Chondrocyte (in vitro differentiated cells): ENCODE measurements around the gene LIPC. TPM values are rescaled to one million over a fixed set of nuclear protein-coding genes. Genes with fewer than 3 reads are reported as not detected.

ENCODE experiments used
- DNase-seq: peaks from one replicate; pipeline ENCODE4 v3.0.0; 2021; ENCODE audit warnings: mixed read lengths, low spot score
- H3K27ac Mint-ChIP-seq: one replicate; pipeline ENCODE4 v1.8.0; 2021; ENCODE audit warnings: mild to moderate bottlenecking, moderate library complexity, mixed read lengths; ENCODE audit not compliant: unreplicated experiment
- H3K27me3 Mint-ChIP-seq: 2 replicates; pipeline ENCODE4 v1.8.0; 2021; ENCODE audit warnings: low read depth, mixed read lengths
- H3K36me3 Mint-ChIP-seq: 2 replicates; pipeline ENCODE4 v1.8.0; 2021; ENCODE audit warnings: low read depth, mixed read lengths
- H3K4me1 Mint-ChIP-seq: 2 replicates; pipeline ENCODE4 v1.8.0; 2021; ENCODE audit warnings: low read depth, mild to moderate bottlenecking, mixed read lengths
- H3K4me3 Mint-ChIP-seq: one replicate; pipeline ENCODE4 v1.8.0; 2021; ENCODE audit warnings: mild to moderate bottlenecking, moderate library complexity, mixed read lengths; ENCODE audit not compliant: unreplicated experiment
- H3K9me3 Mint-ChIP-seq: 2 replicates; pipeline ENCODE4 v1.8.0; 2021; ENCODE audit warnings: low read depth, mixed read lengths
- total RNA-seq: library from RNA; stranded (reverse); gene quantifications from 3 replicates; pipeline ENCODE4 v1.2.1, GENCODE V29; 2021
- TF ChIP-seq, protein P1 (sequence below): fragments of 200-600 bp; sonication (generic); IDR thresholded peaks from 2 replicates; pipeline ENCODE4 v1.5.0; 2021; ENCODE audit warnings: antibody characterized with exemption, mild to moderate bottlenecking, moderate library complexity

LIPC gene
- total RNA-seq, 1 donor from 2014 or later: not detected

DNA sequence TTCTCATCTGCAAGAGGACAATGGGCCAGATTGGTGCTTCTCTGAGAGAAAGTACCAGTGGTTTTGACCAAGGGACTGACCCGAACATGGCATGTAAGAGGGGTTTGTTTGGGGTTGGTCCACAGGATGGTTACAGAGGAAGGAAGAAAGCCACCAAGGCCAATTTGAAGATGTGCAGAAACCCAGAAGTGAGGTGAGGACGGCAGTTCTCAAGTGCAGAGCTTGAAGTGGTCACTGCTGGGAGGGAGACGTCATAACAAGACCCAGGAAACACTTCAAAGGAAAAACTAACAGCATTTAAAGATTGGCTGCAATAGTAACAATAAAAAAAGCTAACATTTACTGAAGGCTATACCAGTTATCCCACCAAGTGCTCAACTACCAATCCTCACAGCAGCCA, 29.1 kb downstream of the LIPC start:
- H3K4me3 Mint-ChIP-seq: no peak overlapping the region
- TF ChIP-seq, protein P1, sequence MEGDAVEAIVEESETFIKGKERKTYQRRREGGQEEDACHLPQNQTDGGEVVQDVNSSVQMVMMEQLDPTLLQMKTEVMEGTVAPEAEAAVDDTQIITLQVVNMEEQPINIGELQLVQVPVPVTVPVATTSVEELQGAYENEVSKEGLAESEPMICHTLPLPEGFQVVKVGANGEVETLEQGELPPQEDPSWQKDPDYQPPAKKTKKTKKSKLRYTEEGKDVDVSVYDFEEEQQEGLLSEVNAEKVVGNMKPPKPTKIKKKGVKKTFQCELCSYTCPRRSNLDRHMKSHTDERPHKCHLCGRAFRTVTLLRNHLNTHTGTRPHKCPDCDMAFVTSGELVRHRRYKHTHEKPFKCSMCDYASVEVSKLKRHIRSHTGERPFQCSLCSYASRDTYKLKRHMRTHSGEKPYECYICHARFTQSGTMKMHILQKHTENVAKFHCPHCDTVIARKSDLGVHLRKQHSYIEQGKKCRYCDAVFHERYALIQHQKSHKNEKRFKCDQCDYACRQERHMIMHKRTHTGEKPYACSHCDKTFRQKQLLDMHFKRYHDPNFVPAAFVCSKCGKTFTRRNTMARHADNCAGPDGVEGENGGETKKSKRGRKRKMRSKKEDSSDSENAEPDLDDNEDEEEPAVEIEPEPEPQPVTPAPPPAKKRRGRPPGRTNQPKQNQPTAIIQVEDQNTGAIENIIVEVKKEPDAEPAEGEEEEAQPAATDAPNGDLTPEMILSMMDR: no peak
- H3K4me1 Mint-ChIP-seq: peaks cover 21% of the 10 kb centered on the region
- H3K9me3 Mint-ChIP-seq: no peaks in the 10 kb centered on the region
- H3K27ac Mint-ChIP-seq: no peak overlapping the region
- no peaks in the 10 kb centered on the region for H3K36me3 Mint-ChIP-seq
- no peaks in the 10 kb centered on the region for H3K27me3 Mint-ChIP-seq
- DNase-seq: no peak

DNA sequence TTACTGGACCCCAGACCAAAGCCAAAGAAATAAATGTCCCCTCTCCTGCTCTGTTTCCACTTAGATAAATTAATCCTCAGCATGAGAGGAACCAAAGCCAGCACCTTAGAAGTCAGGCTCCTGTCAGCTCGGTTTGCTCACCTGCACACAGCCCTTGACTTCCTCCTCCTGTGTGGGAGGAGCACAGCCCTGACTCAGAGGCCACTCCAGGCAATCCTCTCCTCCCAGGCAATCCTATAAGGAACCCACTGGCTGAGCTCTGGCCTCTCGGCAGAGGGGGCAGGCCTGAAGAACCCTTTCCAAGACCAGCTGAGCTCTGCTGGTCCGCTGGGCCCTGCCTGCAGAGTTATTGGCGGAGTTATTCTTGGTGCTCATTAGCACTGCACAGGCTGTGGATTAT, 30.8 kb downstream of the LIPC start:
- TF ChIP-seq, protein P1: no peak
- H3K4me1 Mint-ChIP-seq: peaks cover 23% of the 10 kb centered on the region
- H3K27me3 Mint-ChIP-seq: no peaks in the 10 kb centered on the region
- H3K27ac Mint-ChIP-seq: no peak overlapping the region
- no peaks in the 10 kb centered on the region for H3K9me3 Mint-ChIP-seq
- H3K4me3 Mint-ChIP-seq: no peak overlapping the region
- no peak for DNase-seq
- H3K36me3 Mint-ChIP-seq: no peaks in the 10 kb centered on the region

DNA sequence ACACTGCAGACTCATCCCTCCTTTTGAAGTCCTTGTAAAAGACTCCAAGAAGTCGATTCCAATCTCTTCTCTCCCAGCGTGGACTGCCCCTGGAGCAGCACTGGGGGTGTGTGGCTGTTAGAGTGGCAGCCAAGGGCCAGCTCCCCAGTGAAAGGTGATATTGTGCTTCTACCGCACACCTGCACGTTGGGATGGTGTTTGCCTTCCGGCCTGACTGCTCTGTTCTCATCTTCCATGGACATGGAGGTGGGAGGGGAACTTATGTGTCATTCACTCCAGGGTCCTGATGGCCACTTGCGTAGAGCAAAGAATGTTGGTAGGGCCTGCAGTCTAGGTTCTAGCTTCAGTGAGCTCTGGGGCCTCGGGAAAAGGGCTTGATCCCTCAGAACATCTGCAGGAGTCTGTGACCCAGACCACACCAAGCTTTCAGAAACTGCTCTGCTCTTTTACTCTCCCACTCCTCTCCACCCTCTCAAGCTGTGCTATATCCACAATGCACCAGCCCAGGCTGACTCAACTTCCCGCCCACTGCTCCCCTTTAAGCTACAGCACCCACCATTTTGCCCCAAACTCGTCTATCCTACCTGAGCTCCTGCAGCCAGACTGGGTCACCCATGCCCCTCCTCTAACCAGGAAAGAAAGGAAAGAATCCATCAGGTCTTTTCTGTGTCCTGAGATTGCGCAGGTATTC, 31.3 kb downstream of the LIPC start:
- Mint-ChIP-seq H3K36me3 (no peaks in the 10 kb centered on the region), H3K4me1 (peaks cover 21% of the 10 kb centered on the region), H3K27me3 (no peaks in the 10 kb centered on the region), H3K4me3 (no peak overlapping the region), H3K27ac (no peak overlapping the region), H3K9me3 (no peaks in the 10 kb centered on the region)
- TF ChIP-seq, protein P1: no peak
- DNase-seq: no peak

DNA sequence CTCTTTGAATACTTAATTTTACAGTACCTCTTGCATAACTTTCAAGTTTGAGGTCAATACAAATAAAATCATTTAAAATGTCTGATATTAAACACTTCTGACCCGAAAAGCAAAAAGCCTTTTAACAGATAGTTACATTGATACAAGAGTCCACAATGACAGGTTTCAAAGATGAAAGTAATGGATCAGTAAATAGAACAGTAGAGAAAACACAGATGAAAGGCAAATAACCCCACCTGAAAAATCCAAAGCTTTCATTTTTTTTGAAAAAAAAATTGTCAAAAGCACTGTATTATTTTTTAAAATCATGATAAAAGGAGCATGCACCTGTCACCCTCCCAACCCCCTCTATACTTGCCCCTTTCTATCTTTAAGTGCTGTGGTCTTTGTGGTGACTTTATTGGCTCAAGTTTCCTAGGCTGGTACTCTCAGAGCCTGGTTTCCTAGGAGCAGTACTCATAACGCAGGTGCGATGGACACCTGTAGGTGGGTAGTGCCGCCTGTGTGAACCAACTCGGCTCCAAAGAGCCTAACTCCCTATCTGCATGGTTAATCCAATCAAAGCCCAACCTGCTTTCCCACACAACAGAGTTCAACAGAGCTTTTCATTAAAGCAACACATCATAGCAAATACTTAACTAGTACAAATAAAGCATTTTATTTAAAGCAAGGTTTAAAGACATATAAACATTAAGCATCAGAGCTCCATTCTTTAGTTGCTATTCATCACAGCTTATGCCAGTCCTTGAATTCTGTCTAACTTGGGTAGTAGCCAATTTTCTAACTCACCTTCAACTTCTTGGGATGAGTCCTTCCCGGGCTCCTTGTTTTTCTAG, 32.2 kb downstream of the LIPC start:
- H3K27me3 Mint-ChIP-seq: no peaks in the 10 kb centered on the region
- TF ChIP-seq, protein P1: no peak

GRCh38 chr15:58465070-58465469, 33.3 kb downstream of the LIPC start:
- no peak for DNase-seq
- Mint-ChIP-seq H3K4me1 (peaks cover 21% of the 10 kb centered on the region), H3K27me3 (no peaks in the 10 kb centered on the region), H3K27ac (no peak overlapping the region), H3K9me3 (no peaks in the 10 kb centered on the region), H3K4me3 (no peak overlapping the region), H3K36me3 (no peaks in the 10 kb centered on the region)
- TF ChIP-seq, protein P1: no peak

More for the DNA sequence above, 32.2 kb downstream of the LIPC start:
- Mint-ChIP-seq H3K36me3 (no peaks in the 10 kb centered on the region), H3K27ac (no peak overlapping the region), H3K4me1 (peaks cover 16% of the 10 kb centered on the region), H3K9me3 (no peaks in the 10 kb centered on the region), H3K4me3 (no peak overlapping the region)
- no peak for DNase-seq
